Activated CD8-positive, alpha-beta memory T cell treated with anti-CD3 and anti-CD28 coated beads for 36 hours (primary cell): Measurements from ENCODE around the gene FGF5. TPM values are rescaled to one million over a fixed set of nuclear protein-coding genes. Genes with fewer than 3 reads are reported as not detected.

ENCODE experiments used
- CTCF ChIA-PET: fragments of 350-600 bp; sonication (Branson Sonifier 250); formaldehyde crosslinking; loops from one replicate; lab custom pipeline; 2021; ENCODE audit warnings: antibody characterized with exemption; lab: Charles Lee
- POLR2A ChIA-PET: fragments of 350-600 bp; sonication (Branson Sonifier 250); formaldehyde crosslinking; loops from one replicate; lab custom pipeline; 2021; ENCODE audit warnings: antibody characterized with exemption; lab: Charles Lee
- total RNA-seq, 2 experiments: library from RNA; stranded (reverse); gene quantifications; one replicate each; pipeline ENCODE4 v1.2.3, GENCODE V29; 2021

The FGF5 gene
- total RNA-seq, 2 experiments from 2014 or later = not detected

GRCh38 chr4:80252427-80252826 is 14.0 kb upstream of the FGF5 start:
- CTCF ChIA-PET = no interaction called here

DNA sequence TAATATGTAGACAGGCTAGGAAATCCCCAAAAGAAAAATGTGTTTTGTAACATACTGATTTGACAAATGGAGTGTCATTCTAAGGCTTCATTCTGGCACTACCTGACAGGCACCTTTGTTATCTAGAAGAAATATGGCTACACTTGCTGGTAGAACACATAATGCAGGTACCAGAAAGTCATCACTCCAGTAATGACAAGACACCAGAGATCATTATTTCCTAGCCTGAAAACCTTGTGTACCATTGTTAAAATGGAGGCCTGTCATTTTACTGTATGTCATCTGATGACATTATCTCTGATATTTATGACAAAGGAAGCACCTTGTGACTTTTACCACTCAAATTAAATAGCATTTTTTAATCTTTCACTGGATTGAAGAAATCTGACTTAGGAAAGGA is 13.5 kb upstream of the FGF5 start:
- CTCF ChIA-PET = no interaction called here
- POLR2A ChIA-PET = no interaction called here

More at GRCh38 chr4:80252427-80252826, 14.0 kb upstream of the FGF5 start:
- POLR2A ChIA-PET = no interaction called here

- ChIA-PET CTCF (interaction anchor here (0.9 kb wide), 1 partner anchor 12 kb away, joined by 3 read pairs; no protein-coding TSS in a partner anchor), POLR2A (no interaction called here)
These were observed 13.0 kb upstream of the FGF5 start for GRCh38 chr4:80253510-80253909.

- CTCF ChIA-PET = interaction anchor here (0.9 kb wide), 1 partner anchor 11 kb away, joined by 3 read pairs; no protein-coding TSS in a partner anchor
- POLR2A ChIA-PET = no interaction called here
These were observed 12.3 kb upstream of the FGF5 start for GRCh38 chr4:80254114-80254513.

DNA sequence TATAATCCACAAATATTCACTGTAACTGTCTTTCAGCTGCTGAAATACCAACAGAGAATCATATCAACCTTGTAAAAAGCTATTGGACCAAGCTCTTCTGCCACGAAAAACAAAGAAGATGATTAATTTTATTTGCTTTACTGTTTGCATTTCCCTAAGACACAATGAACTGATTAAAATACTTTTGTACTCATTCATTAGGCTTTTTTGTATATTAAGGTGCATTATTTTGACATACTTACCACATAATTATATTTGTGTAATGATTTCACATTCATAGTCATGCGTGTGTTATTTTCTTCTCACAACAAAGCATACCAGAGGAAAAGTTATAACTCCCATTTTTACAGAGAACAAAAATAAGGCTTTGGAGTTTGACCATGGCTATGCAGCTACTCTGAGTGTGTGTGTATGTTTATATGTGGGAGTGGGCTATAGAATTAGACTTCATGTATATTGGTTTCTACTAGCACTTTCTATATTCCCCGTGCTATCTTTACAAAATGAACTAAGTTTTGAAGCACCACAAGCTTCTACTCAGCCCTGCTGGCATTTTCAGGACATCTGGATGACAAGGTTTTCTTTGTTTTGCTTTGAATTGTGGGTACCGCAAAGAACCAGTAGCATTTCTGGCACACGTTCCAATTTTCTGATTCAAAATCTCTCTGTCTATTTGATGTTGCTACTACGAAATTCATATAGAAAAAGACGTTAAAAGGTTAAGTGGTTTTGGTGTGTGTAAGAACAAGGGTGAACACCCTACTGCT is 11.0 kb upstream of the FGF5 start:
- ChIA-PET CTCF (interaction anchor here (0.6 kb wide), 1 partner anchor 104 kb away, joined by 3 read pairs; no protein-coding TSS in a partner anchor), POLR2A (no interaction called here)

DNA sequence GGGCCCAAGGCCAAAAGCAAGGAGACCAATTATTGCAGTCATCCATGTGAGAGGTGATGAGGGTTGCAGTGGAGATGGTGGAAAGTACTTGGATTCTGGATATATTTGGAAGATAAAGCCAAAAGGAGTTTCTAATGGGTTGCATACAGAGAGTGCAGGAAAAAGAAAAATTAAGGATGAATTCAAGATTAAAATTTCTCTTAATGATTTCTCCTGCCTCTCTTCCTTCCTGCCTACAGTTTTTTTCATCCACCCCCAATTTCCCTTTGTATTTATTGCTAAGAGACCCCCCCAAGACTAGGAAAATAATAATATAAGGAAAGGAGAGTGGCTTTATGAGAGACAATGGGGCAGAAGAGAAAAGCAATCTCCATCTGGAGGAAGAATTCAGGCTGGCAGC is 8.6 kb upstream of the FGF5 start:
- CTCF ChIA-PET = no interaction called here
- POLR2A ChIA-PET = no interaction called here

DNA sequence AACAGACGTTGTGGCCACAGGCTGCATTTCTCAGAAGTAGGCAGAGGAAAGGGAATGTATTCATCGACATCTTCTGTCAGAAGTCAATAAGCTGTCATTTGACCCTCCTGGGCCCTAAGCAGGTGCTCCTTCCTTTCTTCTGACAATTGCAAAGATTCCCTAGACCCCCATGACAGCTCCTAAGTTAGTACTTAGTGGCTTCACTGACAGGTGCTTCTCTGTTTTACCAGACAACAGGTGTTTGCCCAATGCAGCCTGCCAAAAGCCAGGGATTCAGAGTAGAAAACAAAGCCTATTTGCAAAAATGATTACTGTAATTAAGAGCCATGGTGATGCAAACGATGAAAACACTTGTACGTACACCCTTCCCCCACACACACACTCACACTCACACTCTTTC is 7.5 kb upstream of the FGF5 start:
- ChIA-PET CTCF (no interaction called here), POLR2A (no interaction called here)

GRCh38 chr4:80259817-80260216 is 6.6 kb upstream of the FGF5 start:
- CTCF ChIA-PET = no interaction called here
- POLR2A ChIA-PET = no interaction called here

DNA sequence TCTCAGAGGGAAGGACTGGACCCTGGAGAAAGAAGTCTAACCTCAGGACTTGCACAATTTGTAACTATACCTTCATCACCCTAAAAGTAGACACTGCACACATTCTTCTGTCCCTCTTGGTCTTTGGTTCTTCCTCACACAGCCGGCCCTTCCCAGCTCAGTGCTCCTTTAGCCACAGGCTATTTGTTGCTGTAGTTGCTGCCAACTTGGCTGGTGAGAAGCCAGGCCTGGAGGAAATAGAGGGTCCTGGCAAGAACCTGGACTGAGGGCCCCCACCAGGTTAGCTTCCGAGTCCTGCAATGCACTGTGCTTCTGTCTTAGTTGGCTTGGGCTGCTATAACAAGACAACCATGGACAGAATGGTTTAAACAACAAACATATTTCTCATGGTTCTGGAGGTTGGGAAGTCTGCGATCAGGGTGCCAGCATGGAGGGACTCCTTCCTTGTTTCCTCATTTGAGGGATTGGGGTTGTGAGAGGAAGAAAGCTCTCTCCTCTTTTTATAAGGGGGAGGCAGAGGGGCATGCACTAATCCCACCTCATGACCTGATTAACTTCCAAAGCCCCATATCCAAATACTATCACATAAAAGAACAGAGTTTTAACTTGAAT is 4.4 kb upstream of the FGF5 start:
- ChIA-PET POLR2A (no interaction called here), CTCF (no interaction called here)

DNA sequence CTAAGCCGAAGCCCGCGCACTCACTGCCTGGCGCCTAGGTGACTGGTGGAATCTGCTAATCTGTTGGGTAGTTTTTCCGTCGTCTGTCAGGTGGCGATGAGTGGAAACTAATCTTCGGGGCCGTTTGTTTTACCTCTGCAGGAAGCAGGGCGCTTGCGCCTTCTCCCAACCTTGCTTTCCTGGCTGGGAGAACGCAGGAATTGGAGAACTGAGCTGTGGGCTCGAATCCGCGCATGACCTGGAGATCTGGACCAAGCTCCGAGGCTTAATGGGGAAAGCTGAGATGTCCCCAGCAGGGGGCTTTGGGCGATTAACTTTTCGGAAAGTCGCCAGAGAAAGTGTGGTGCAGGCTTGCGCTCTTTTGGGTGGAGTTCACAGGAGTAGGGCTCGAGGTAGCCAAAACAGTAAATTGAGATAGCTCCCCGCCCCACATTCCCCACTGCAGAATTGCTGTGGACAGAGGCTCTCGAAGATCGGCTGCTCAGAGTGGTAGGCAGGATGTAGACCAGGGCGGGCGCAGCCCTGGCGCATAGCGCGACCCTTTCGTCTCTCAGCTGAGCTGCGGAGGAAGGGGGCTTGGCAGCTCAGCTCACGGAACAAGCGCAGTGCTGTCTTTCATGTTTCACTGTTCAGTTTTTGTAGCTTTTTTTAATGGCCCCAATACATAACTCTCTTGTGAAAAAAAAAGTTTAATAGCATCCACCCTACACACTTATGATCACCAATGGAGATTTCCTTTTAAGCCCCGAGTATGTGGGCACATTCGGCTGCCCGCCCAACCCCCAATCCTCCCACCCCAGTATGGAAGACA is 2.7 kb upstream of the FGF5 start:
- CTCF ChIA-PET = no interaction called here
- POLR2A ChIA-PET = no interaction called here

- CTCF ChIA-PET = no interaction called here
- POLR2A ChIA-PET = no interaction called here
These were observed 2.2 kb upstream of the FGF5 start for GRCh38 chr4:80264352-80264647.

DNA sequence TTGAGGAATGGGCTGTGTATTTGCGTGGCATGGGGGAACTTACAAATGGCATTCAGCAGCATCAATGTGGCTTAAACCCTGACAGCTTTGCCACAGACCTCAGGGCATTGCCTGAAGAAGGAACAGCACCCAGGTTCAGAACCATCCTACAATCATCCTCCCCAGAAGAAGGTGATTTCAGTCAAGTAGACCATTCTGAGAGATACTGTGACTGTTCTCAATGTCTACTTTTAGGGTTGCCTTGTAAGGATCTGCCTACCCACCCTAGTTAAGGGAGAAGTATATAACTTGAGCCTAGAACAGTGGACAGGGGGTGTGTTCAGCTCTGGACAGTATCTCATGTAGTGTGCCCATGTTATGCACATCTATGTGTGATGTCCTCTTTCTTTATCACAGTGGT is 1.6 kb upstream of the FGF5 start:
- ChIA-PET POLR2A (no interaction called here), CTCF (interaction anchor here (1.4 kb wide), 1 partner anchor 11 kb away, joined by 3 read pairs; no protein-coding TSS in a partner anchor)

- POLR2A ChIA-PET = no interaction called here
- CTCF ChIA-PET = interaction anchor here (1.4 kb wide), 1 partner anchor 12 kb away, joined by 3 read pairs; no protein-coding TSS in a partner anchor
These were observed 752 bp upstream of the FGF5 start for GRCh38 chr4:80265571-80266252.

- ChIA-PET POLR2A (no interaction called here), CTCF (no interaction called here)
These were observed 477 bp downstream of the FGF5 start for GRCh38 chr4:80266902-80267380.

GRCh38 chr4:80268081-80268823 is 1.8 kb downstream of the FGF5 start:
- POLR2A ChIA-PET = no interaction called here
- CTCF ChIA-PET = no interaction called here

DNA sequence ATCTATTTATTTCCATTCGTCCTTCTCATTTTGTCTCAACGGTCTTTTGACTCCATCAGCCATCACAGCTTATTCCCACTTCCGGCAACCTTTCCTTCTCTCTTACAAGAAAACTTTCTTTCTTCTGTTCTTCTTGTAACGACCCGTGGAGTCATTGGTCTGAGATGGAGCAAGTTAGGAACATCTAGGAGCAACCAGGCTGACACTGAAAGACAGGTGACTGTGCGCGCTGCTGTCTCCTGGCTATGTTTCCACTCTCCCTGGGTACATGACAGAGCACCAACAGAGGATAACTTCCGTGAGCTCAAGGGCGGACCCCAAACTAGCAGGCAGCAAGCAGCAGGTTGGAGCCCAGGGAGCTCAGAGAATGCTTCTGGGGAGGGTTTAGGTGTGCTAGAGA is 2.5 kb downstream of the FGF5 start:
- POLR2A ChIA-PET = no interaction called here
- CTCF ChIA-PET = no interaction called here

DNA sequence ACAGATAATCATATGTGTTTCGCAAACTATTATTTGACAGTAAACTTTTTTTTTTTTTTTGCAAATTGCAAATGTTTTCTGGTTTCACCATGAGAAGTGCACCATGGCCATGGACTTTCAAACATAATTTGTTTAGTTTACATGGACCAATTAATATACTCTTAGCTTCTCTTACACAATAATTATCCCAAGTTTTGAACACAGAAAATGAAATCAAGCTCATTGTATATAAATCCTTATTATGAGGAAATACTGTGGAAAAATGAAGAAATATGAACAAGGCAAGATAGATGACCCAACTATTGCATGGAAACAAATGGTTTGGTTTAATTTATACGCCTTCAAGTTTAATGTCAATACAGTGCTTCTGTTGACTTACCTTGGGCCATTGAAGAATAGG is 3.9 kb downstream of the FGF5 start:
- ChIA-PET POLR2A (no interaction called here), CTCF (no interaction called here)

DNA sequence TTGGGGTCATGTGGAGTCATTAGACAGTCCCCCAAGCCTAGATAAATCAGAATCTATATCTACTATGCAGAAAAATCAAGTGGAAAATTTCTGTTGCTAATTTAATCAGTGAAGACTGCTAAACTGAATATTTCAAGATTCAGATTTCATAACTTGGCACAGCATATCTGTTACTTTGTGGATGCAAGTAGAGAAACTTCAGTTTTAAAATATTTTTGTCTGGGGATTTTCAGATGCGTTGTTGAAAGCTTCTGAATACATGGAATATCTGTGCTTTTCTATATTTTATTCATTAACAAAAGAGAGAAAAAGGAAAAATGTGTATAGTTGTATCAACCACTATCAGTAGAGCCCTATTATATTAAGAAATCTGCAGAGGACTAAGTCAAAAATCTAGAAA is 4.4 kb downstream of the FGF5 start:
- POLR2A ChIA-PET = no interaction called here
- CTCF ChIA-PET = no interaction called here

GRCh38 chr4:80271801-80272200 is 5.3 kb downstream of the FGF5 start:
- POLR2A ChIA-PET = no interaction called here
- CTCF ChIA-PET = no interaction called here
